ENCODE results near the gene KMT2C.
"Not testable (repeated sequence)": the region's sequence is repeated elsewhere in the genome, so short reads cannot be mapped to it uniquely, and the experiment has no call there.

The KMT2C gene

DNA sequence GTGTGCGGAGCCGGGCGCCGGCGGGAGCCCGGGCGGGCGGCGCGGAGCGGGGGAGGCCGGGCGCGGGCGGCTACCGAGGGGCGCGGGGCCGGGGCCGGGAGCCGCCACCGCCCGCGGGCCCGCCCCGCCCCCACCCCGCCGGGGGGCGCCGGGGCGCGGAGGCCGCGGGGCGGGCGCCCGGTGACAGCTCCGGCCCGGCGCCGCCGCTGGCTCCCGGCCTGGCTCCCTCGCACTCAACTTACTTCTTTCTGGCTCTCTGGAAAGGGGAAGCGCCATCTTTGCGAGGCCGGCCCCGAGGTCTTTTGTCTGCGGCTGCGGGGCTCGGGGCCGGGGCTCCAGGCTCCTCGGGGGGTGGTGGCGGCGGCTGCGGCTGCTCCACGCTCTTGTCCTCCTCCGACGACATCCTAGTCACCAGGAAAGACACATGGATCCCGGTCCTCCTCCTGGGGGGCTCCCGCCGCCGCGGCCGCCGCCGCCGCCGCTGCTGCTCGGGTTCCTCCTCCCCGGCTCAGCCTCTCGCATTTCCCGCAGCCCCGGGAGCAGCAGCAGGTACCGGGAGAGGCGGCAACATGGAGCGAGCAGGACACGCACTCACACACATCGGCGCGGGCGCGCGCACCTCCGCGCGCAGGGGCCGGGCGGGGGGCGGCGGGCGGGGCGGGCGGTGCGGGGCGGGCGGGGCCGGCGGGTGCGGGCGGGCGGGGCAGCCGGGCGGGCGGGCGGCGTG, at the start of gene KMT2C:
Gene KMT2C, minus strand, starts transcription at position 620 of the 727 bp plus-strand sequence. Its CDS starts 217 bp downstream, at position 403.
- DNase-seq, result peak; percentile 45

DNA sequence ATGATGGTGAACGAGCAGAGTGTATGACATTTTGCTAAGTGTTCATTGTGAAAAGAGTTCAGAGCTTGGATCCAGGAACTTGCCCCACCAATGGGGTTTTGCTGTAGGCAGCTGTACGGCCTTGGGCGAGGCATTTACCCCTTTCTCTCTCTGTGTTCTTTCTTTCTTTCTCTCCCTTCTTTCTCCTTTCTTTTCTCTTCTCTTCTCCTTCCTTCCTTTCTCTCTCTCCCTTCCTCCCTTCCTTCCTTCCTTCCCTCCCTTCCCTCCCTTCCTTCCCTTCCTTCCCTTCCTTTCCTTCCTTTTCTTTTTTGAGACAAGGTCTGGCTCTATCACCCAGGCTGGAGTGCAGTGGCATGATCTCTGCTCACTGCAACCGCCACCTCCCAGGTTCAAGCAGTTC, 45.3 kb upstream of the KMT2C start:
- no peak for DNase-seq

DNA sequence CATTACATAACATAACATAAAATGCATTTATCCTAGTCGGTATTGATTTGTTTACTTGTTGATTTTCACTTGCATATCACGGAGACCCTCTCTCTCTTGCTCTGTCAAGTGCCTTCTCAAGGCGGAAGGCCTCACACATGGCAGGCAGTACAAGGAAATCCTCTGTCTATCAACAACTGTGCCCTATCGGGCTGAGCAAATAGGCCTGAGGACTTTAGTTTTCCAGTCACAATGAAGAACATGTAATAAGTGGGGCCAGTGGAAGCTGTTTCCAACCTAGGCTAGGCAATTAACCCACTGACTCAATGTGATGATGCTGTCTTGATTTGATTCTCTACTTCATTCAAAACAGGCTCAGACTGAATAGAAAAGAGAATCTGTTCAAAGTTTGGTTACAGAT, 44.9 kb upstream of the KMT2C start:
- DNase-seq, result no peak

DNA sequence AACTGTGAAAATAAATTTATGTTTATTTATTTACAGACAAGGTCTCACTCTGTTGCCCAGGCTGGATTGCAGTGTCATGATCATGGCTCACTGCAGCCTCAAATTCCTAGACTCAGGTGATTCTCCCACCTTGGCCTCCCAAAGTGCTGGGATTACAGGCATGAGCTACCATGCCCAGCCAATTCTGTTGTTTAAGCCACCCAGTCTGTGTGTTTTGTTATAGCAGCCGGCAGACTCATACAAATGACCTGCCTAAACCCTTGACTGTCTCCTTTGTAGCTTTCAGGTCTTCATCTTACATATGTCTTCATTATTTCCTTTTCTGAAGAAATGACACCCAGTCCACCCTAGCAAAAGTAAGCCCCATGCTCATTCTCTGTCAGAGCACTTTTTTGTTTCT, 43.8 kb upstream of the KMT2C start:
- DNase-seq, result no peak

DNA sequence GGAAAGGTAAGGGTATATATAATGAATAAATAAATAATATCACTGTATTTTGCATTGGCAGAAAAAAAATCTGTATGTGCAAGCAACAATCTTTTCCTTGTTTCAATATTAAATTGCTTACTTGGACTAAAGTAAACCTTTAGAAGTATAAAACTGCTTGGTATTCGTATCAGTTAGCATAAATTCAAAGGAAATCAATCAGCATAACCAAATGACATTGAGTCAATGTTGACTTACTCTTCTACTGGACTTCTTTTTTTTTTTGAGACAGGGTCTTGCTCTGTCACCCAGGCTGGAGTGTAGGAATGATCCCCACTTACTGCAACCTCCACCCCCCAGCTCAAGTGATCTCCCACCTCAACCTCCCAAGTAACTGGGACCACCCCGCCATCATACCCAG, 42.3 kb upstream of the KMT2C start:
- no peak for DNase-seq

DNA sequence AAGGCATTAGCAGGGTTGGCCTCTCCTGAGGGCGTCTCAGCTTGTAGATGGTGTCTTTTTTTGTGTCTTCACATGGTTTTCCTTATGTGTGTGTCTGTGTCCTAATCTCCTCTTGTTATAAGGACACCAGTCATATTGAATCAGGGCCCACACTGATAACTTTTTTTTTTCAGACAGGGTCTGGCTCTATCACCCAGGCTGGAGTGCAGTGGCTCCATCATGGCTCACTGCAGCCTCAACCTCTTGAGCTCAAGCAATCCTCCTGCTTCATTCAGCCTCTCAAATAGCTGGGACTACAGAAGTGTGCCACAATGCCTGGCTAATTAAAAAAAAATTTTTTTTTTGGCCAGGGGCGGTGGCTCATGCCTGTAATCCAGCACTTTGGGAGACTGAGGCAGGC, 41.3 kb upstream of the KMT2C start:
- no peak for DNase-seq

DNA sequence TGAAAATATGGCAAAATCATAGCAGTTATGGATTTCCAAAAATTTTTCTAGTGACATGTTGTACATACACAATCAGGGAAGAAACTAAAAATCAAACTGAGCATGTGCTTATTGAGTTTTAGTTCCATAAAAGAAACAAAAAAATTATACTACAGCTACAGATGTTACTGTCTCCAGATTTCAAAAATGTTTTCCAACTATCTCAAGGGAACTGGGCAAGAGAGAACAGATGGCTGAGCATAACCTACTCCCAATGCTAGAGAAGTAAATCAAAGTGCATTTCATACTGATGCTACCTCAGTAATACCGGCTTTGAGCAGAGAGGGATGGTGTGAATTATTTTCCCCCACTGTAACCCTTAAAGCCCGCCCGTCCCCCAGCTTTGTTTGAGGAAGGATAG, 40.7 kb upstream of the KMT2C start:
- DNase-seq, result no peak

DNA sequence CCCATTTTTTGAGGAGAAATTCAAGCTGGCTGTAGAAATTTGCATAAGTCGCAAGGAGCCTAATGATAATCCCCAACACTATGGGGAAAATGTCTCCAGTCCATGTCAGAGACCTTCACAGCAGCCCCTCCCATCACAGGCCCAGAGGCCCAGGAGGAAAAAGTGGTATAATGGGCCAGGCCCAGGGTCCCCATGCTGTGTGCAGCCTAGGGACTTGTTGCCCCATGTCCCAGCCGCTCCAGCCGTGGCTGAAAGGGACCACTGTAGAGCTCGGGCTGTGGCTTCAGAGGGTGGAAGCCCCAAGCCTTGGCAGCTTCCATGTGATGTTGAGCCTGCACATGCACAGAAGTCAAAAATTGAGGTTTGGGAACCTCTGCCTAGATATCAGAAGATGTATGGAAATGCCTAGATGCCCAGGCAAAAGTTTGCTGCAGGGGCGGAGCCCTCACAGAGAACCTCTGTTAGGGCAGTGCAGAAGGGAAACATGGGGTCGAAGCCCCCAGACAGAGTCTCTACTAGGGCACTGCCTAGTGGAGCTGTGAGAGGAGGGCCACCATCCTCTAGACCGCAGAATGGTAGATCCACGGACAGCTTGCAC, 35.3 kb upstream of the KMT2C start:
- not testable (repeated sequence) for DNase-seq

DNA sequence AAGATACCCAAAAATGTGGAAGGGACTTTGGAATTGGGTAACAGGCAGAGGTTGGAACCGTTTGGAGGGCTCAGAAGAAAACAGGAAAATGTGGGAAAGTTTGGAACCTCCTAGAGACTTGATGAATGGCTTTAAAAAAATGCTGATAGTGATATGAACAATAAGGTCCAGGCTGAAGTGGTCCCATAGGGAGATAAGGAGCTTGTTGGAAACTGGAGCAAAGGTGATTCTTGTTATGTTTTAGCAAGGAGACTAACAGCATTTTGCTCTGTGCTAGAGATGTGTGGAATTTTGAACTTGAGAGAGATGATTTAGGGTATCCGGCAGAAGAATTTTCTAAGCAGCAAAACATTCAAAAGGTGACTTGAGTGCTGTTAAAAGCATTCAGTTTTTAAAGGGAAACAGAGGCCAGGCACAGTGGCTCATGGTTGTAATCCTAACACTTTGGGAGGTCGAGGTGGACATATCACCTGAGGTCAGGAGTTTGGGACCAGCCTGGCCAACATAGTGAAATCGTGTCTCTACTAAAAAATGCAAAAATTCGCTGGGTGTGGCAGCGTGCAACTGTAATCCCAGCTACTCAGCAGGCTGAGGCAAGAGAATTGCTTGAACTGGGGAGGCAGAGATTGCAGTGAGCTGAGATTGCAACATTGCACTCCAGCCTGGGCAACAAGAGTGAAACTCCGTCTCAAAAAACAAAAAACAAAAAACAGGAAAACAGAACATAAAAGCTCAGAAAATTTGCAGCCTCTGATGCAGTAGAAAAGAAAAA, 34.6 kb upstream of the KMT2C start:
- not testable (repeated sequence) for DNase-seq

DNA sequence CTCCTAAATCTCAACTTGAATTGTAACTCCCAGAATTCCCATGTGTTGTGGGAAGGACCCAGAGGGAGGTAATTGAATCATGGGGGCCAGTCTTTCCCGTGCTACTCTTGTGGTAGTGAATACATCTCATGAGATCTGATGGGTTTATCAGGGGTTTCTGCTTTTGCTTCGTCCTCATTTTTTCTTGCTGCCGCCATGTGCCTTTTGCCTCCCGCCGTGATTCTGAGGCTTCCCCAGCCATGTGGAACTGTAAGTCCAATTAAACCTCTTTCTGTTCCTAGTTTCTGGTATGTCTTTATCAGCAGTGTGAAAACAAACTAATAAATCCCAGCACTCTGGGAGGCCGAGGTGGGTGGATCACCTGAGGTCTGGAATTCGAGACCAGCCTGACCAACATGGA, 33.8 kb upstream of the KMT2C start:
- not testable (repeated sequence) for DNase-seq

DNA sequence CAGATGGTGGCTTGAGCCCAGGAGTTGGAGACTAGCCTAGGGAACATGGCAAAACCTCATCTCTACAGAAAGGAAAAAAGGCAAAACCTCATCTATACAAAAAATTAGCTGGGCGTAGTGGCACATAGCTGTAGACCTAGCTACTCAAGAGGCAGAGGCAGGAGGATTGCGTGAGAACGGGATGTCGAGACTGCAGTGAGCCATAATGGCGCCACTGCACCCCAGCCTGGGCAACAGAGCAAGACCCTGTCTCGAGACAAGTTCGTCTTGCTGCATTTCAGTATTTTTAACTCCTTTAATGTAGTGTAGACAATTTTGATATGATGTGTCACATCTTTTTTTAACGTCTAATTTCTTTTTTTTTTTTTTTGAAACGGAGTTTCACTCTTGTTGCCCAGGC, 31.4 kb upstream of the KMT2C start:
- no peak for DNase-seq

DNA sequence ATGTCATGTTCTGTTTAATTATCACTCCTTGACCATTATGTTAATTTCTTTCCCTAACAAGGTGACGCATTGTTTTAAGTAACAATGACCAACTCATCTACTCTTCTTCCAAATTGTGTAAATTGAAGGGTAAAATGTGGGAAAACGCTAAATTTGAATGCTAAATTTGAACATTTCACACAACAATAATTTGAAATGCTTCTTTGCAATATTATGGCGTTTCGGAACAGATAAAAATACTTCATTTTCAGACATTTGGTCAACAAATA, 29.2 kb upstream of the KMT2C start:
- no peak for DNase-seq

DNA sequence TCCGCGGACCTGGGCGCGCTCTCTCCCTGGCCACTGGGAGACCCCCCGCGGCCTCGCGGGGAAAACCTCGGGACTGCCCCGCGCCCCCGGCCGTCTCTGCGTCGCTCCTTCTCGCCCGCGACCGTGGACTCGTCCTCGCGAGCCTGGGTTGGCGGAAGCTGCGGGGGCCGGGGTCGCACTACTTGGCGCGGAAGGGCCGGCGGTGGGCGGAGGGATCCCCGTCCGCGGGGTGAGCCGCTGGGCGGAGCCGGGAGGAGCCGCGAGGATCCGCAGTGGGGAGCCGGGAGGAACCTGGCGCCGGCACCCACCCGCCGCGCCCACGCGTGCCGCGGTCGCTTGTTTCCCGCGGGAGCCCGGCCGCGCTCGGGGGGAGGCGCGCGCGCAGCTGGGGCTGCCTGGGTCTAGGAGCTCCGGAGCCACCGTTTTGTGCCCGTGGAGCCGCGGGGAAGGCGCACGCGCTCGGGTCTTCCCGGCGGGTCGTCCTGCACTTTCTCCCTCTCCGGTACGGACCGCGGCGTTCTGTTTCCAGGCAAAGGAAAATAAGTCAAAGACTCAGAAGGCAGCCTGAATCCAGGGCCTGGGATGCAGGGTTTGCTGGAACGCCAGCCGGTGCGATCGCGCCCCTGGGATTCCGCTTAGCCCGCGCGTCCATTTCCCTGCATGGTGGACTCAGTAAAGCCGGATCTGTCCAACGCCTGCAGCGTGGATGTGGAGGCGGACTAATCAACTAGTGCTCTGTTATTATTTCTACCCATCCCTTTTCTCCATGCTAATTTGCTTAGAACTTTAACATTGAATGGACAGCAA, 28.7 kb upstream of the KMT2C start:
- peak; percentile 88 for DNase-seq

DNA sequence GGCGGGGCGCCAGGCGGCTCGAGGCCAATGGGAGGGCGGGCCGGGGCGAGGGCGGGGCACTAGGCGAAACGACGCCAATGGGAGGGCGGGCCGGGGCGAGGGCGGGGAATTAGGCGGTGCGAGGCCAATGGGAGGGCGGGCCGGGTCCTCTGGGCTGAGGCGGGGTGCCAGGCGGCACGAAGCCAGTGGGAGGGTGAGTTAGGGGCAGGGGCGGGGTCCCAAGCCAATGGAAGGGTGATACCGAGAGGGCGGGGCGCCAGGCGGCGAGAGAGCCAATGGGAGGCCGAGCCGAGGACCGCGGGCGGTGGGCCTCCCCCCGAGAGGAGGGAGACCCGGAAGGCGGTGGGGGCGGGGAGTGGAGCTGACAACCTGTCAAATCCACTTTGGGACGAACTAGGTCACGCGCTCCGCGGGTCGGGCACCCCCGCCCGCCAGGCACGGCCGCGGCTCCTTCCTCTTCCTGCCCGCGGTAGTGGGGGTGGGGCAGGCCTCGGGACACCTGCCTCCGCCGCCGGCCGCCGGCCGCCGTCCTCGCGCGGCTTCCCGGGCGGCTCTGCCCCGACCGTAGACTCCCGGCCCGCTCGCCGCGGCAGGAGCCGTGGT, 28.0 kb upstream of the KMT2C start:
- peak; percentile 100 for DNase-seq

DNA sequence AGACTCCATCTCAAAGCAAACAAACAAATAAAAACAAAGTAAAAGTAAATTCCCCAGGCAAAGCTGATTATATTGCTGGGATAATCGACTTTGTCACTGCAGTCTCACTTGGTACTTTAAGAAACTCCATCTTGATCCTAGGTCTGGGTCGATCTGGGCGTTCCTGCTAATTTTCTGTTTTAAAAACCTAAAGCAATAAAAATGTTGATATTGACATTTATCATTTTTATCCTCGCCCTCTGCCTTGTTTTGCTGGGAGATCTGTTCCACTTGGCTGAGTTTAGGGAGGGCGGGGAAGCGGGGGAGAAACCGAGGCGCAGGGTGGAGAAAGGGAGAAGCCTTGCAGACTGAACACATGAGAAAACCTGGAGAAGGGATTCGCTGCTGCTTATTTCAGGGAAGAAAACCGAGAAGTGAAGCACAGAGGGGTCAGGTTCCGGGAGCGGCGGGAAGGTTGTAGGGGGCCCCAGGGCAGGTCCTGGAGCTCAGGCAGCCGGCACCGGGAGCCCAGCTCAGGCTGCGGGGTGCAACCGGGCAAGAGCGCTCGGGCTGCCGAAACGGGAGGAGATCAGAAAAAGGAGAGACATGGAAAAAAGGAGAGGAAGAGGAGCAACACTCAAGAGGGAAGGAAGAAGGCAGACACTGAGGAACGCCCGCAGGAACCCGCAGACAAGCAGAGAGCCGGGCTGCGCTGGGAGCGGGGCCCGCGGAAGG, 27.3 kb upstream of the KMT2C start:
- DNase-seq, result no peak

DNA sequence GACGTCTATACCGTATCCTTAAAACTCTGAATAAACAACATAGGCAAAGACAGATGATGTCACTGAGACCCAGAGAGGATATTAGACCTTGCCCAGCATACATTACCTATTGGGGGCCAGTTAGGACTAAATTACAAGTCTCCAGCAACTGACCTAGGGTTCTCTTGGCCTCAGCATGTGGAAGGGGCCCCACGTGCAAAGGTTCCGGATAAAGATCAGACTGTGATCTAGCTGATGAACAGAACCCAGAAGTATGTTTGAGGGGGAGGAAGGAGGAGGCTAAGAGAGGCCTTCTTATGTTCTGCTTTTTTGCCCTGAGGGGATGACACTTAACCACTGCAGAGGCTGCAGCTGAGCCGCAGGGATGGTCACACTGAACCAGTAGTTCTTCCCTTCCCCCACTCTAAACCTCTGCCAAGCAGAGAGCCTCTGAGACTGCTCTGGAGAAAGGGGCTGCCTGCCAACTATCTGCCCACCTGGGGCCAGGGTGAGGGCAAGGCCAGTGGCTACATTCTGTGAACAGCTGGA, 24.0 kb upstream of the KMT2C start:
- no peak for DNase-seq

DNA sequence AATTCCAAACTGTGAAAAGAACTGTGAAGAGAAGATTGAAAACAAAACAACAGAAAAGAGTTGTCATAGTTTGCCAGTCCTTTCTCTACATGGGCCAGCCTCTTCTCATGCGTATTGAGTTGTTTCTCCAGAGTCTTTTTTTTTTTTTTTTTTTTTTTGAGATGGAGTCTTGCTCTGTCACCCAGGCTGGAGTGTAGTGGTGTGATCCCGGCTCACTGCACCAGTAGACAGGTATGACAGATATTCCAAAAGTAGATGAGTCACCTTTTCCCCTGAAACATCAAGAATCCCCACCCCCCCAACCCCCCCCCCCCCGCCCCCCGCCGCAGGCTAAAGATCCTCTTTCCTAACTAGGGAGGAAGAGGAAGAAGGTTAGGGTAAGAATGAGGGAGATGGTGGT, 15.6 kb upstream of the KMT2C start:
- DNase-seq, result no peak

DNA sequence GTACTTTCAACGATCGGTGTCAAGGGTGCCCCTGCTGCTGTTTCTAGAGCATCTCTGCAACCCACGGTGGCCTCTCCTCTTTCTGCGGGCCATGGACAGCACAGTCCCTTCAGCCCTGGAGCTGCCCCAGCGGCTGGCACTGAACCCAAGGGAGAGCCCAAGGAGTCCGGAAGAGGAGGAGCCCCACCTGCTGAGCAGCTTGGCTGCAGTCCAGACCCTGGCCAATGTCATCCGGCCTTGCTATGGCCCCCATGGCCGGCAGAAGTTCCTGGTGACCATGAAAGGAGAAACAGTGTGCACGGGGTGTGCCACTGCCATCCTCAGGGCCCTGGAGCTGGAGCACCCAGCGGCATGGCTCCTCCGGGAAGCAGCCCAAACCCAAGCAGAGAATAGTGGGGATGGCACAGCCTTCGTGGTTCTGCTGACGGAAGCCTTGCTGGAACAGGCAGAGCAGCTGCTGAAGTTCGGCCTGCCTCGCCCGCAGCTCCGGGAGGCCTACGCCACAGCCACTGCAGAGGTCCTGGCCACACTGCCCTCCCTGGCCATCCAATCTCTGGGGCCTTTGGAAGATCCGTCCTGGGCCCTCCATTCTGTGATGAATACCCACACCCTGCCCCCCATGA, 9.7 kb upstream of the KMT2C start:
- not testable (repeated sequence) for DNase-seq

DNA sequence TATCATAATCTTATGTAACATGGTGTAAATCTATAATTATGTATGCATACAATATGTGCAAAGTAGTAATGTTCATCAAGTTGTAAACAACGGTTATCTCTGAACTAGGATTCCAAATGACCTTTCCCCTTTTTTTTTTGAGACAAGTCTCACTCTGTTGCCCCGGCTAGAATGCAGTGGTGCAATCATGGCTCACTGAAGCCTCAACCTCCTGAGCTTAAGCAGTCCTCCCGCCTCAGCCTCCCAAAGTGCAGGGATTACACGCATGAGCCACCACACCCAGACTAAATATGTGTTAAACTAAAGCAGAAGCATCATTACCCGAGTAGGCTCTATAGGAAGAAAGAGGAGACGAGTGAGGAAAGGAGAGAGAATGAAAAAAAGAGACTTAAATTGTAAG, 7.8 kb upstream of the KMT2C start:
- no peak for DNase-seq

DNA sequence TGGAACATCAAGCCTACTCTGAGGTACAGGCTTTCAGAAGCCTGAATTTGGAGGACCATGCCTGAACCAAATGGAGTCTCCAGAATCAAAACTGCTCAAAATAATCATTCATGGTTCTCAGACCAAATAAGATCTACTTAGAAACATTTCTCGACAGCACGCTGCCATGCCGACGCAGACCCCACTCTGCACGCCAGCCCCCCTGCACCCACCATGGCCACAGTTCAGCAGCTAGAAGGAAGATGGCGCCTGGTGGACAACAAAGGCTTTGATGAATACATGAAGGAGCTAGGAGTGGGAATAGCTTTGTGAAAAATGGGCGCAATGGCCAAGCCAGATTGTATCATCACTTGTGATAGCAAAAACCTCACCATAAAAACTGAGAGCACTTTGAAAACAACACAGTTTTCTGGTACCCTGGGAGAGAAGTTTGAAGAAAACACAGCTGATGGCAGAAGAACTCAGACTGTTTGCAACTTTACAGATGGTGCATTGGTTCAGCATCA, 6.6 kb upstream of the KMT2C start:
- DNase-seq, result no peak

DNA sequence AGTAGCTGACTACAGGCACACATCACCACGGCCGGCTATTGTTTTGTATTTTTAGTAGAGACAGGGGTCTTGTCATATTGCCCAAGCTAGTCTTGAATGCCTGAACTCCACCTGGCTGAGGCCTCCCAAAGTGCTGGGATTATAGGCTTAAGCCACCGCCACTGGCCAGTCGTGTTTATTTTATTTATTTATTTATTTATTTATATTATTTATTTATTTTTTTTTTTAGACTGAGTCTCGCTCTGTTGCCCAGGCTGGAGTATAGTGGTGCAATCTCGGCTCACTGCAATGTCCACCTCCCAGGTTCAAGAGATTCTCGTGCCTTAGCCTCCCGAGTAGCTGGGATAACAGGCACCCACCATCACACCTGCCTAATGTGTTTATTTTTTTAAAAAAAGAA, 6.0 kb upstream of the KMT2C start:
- DNase-seq, result not testable (repeated sequence)

All from NK-92 treated with Interleukin-12 subunit alpha and Interleukin-12 subunit beta, amount 100 ng/mL, for 24 hours (cell line).